Left ventricle myocardium superior (tissue), 1 donor: ENCODE results near the gene S100B. TPM values are rescaled to one million over a fixed set of nuclear protein-coding genes. Genes with fewer than 3 reads are reported as not detected.

Experiments used
- ATAC-seq: fragments of 200-7000 bp; cut with Tn5 transposase; one replicate; pipeline ENCODE4 v1.9.1; 2020; ENCODE audit warnings: mild to moderate bottlenecking, moderate library complexity
- DNase-seq: peaks from one replicate; pipeline ENCODE4 v3.0.0-alpha.2; 2020
- intact Hi-C: fragments of 100-400 bp; cut with micrococcal nuclease; formaldehyde crosslinking; loops from one replicate; pipeline ENCODE4 v1.11.0; 2022
- total RNA-seq: library from RNA; stranded (reverse); fragmentation: NEBNext Ultra II Directional; extraction: Animal tissue kit (Norgen Biotek cat#: 25700); gene quantifications from one replicate; pipeline ENCODE4 v1.2.1, GENCODE V29; 2021
- donor health status: DM: no; HTN: yes; CAD: no; lungs with severe emphysema.

S100B gene
- total RNA-seq, 1 donor from 2014 or later = 3.5 TPM

DNA sequence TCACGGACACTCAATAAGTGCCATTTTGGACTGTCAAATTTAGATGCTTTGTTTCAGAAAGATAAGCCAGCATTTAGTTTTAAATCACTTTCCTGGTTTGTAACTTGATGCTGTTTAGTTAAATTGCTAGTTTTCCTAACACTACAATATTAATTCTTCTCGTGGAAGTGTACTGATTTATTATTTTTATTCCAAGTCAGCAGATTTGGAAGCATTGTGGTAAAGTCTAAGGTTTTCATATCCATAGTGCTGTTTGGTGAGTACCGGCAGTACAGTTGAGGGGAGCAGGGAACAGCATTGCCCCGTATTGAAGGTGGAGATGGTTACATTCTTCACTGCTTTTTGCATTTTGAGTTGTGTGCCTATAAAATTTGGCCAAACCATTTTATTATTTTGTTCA, 36.3 kb downstream of the S100B start:
- DNase-seq = no peak
- intact Hi-C loops = no loop called here
- ATAC-seq = no peak

DNA sequence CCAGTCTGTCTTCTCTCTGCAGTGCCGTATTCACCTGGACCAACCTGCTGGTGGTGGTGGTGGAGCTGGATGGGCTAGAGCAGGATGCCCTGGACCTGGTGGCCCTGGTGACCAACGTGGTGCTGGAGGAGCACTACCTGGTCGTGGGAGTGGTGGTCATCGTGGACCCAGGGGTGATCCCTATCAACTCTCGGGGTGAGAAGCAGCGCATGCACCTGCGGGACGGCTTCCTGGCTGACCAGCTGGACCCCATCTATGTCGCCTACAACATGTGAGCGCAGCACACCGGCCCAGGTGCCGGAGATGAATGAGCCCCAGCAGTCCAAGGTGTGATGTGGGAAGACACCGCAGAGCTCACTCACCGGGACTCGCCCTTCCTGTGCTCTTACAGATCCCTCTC, 37.5 kb downstream of the S100B start:
- DNase-seq (no peak), ATAC-seq (no peak)
- intact Hi-C loops = no loop called here

DNA sequence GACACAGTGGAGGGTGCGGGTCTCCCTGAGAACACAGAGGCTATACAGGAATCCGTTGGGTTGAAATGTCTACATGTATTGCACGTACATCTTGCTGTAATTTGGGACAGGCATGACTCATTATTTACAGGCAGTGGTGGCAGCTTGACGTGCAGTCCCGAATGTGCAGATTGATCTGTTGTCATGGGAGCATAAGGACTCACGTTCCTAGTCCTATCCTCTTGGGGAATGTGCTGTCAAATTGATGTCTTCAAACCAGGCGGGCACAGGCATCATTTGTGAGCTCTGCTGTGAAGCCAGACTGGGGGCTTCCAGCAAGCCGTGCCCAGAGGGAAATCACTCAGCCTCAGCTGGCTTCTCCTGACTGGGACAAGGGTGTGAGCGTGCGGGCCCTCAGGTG, 40.5 kb downstream of the S100B start:
- ATAC-seq (no peak), DNase-seq (no peak)
- intact Hi-C loops = no loop called here

DNA sequence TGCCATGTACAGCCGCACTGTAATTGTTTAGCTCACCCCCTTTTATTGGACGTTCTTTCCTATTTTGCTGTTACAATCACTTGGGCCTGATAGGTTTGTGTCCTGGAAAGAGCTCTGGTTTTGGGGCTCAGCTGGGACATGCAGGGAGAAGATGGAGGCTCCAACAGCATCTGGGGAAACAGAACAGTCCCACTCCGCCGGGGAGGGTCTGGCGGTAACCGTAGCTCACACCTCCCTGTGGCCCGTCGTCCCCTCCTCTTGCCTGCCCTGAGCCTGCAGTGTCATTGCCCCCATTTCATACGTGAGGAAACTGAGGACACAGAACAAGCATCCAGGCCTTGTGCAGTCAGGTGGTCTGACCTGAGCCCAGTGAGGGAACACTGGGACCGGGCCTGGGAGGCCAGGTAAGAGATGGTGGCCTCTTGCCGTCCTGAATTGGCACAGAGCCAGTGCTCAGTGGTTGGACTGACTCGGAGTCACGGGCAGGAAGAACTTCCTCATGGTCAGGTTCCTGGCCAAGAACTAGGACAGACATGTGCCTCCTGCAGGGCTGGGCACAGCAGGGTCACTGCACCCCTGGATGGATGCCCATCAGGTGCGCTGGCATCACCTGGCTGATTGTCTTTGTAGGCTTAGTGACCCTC, 41.8 kb downstream of the S100B start:
- intact Hi-C loops = no loop called here
- DNase-seq = no peak
- peak; percentile 3 for ATAC-seq

DNA sequence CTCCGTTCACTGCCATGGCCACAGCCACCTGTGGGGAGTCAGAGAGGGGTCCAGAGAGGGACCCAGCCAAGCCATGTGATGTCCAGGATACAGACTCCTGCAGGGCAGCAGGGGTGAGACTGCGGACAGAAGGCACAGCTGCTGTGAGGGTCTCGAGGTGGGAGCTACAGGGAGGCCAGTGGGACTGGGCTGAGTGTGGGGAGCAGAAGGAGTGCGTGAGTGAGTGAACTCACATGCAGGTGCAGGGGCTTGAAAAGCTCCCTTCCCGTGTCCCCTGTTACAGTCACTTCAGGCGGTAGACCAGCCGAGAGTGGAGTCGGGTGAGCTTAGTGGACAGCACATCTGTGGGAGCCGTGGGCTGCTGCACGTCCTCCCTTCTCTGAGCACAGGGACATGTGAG, 42.4 kb downstream of the S100B start:
- intact Hi-C loops = no loop called here
- DNase-seq (no peak), ATAC-seq (no peak)

DNA sequence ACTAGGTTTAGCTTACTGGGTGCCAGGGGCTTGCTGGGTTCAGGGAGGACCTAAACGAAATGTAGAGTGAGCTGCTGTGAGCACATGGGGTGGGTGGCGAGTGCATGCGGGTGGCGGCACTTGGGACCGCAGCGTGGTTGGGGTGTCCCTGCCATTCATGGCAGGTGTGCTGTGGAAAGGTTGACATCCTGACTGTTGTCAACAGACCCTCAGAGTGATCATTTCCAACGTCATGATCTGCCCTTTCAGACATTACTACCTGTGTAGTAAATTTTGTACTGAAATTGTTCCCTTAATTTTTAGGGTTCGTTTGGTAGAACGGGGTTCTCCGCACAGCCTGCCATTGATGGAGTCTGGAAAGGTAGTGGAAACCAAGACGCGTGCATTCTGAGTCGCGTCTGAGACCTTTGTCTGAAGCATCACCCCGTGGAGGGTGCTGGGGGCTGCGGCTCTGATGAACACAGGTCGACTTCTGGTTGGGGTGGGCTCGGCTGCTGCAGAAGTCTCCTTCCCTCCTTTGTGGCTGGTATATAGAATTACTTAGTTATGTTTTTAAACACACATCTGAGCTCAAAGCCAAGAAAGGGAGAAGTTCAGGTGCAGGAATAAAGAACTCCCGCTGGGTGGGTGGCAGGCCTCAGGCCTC, 43.3 kb downstream of the S100B start:
- DNase-seq (no peak), ATAC-seq (no peak)
- intact Hi-C loops = no loop called here

DNA sequence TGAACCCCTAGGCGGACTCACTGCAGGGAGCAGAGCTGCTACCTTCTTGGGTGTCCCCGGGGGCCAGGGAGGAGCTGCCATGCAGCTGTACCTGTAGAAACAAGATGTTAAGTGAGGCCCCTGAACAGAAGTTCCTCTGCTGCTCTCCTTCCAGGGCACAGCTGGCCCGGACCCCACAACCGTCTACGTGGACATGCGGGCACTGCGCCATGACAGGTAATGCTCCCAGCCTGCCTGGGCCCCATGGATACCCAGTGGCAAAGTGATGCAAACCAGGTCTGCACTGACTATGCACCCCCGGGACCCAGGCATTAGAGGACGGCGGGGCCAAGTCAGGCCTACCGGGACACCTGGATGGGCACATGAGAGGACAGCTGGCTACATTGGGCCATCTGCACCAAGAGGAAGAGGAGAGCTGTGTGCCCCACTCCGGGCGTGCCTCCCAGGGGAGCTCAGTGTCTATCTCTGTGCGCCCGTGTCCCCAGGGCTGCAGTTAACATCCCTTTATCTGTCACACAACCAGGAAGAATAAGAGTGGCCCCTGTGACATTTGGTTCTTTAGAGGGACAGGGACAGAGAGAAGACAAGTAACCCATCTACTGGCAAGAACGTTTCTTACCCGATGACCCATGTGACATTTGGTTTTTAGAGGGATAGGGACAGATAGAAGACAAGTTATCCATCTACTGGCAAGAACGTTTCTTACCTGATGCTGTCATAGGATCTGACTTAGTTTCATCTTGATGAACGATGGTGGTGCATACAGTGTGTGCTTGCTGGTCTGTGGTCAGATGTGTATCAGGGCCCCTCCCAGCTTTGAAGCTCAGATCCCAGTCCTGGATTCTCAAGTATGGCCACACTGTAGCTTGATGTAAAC, 44.1 kb downstream of the S100B start:
- intact Hi-C loops = no loop called here
- DNase-seq (no peak), ATAC-seq (no peak)

DNA sequence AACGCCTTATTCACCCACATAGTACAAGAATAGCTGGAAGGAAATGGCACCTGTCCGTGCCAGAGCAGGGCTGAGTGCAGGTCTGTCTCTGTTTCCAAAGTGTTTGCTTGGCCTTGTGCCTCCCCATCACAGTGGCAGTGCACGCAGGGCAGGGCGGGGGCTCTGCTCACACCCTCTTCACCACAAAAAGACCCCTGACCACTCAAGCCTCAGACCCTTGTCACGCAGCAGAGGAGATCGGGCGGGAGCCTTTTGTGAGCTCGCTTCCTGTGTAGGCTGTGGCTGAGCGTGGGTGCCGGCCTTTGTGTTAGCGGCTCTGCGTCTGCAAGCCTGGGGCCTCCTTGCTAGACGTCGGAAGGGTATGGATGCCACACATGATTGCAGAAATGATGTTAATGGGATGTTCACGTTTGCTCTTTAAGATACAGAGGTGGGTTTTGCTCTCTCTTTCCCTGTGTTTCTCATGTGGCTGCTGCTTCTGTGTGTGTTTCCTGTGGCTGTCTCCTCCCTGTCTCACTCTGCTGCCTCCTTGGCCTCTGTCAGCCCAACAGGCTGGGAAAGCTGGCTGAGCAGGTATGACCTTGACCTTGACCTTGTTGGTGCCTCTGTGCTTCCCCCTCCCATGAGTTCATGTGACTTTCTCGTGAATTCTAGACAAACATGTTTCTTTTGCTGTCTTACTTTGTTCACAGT, 45.4 kb downstream of the S100B start:
- intact Hi-C loops = no loop called here
- DNase-seq (no peak), ATAC-seq (peak; percentile 4)

DNA sequence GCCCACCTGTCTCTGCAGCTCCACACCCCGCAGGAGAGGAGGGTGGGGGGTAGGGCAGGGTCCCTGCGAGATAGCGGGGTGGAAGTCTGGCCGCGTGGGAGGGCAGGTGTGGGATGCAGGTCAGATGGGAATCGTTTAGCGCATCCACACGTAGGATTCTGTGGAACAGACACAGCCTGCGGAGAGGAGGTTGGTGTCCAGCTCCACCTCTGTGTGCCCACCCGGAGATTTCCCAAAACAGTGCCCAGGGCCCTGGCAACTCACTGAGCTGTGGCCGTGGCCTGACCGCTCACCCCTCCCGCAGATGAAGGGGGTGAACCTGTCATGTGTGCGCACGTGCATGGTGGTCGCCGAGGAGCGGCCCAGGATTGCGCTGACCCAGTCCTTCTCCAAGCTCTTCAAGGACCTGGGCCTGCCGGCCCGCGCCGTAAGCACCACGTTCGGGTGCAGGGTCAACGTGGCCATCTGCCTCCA, 46.9 kb downstream of the S100B start:
- DNase-seq (no peak), ATAC-seq (no peak)
- intact Hi-C loops = no loop called here

DNA sequence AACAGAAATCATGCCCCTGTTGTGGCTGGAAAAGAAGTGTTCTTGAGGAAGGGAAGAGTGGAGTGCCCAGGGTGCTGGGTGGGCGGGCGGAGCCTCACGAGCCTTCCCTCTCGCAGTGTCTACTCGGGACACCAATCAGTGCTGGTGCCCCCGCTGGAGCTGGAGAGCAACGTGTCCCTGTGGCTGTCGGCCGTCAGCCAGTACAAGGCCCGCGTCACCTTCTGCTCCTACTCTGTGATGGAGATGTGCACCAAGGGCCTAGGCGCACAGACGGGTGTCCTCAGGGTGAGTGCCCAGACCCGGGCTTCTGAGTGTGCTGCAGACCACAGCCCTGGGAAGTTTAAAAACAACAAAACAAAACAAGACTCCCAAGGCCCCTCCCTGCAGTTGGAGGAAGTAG, 47.4 kb downstream of the S100B start:
- ATAC-seq (no peak), DNase-seq (no peak)
- intact Hi-C loops = no loop called here

DNA sequence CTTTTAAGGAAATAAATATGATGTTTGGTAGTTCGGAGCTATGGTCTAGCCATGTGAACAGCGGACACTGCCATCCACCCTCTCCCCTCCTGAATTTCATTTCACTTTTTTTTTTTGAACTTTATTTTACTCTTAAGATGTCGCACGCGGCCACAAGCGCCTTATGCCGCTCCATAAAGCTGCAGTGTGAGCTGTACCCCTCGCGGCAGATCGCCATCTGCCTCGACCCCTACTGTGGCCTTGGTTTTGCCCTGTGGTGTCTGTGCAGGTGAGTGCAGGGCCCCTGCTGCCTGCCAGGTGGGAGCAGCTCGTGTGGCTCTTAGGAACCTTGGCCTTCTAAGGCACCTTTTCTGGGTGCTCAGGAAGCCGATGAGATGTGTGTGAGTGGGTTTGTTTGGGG, 48.1 kb downstream of the S100B start:
- ATAC-seq = no peak
- intact Hi-C loops = no loop called here

DNA sequence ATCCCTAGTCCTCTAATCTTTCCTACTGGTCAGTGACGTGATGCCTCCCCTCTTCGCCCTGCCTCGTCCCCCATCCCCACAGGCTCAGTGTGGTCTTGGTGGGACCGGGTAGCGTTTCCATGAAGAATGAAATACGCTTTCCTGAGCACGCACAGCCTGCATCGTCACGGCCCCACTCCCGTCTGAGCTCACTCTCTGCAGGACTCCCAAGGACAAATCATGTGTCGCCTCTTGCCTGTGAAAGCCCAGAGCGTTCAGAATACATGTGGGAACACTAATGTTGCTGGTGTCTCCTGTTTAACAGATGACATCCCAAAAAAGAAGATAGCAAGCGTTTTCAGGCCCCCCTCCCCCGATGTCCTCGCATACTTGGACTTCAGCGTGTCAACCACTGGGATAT, 49.2 kb downstream of the S100B start:
- ATAC-seq (peak; percentile 85), DNase-seq (peak; percentile 59)
- intact Hi-C loops = no loop called here

More for the DNA sequence above, 48.1 kb downstream of the S100B start:
- DNase-seq = no peak

DNA sequence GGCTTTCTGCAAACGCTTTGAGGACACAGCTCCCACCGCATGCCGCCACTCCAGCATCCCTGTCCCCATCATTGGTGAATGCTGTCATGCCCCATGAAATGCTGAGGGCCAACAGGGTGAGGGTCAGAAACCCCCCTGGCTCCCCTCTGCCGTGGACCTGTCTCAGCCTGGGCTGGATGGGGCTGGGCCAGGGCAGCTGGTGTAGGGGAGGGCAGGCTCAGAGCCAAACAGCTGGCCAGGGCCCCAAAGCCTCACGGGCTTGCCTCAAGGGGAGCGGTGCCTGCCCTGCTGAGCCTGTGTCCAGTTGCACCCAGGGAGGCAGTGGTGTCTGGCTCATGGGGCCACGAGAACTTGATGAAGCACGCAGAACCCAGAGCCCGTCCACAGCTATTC, 49.7 kb downstream of the S100B start:
- intact Hi-C loops = no loop called here
- peak; percentile 58 for ATAC-seq
- peak; percentile 50 for DNase-seq

DNA sequence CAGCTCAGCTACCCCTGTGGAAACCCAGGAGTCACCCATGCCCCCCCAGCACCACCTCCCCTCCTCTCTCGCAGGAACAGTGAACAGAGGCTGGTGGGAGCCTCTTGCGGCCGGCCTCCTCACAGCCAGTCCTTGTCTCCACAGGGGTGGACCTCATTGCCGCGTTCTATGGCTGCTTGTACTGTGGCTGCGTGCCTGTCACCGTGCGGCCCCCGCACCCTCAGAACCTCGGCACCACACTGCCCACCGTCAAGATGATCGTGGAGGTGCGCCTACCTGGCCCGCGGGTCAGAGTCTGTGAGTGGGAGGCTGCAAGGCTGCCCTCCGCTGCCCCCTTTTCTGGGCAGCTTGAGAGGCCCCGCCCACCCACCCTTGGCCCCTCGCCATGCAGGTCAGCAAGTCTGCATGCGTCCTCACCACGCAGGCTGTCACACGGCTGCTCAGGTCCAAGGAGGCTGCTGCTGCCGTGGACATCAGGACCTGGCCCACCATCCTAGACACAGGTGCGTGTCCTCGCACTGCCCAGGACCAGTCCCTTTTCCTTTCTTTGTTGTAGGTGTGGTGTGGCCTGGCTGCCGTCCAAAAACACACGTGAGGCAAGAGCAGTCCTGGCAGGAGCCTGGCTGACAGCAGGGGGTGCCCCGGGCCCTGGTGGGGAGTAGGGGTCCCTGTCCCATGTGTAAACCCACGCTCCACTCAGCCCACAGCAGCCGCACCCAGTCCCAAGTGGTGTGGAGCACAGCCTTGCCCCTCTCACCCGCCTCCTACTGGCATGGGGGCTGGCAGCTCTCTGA, 50.3 kb downstream of the S100B start:
- peak; percentile 4 for ATAC-seq
- intact Hi-C loops = no loop called here
- DNase-seq = no peak

DNA sequence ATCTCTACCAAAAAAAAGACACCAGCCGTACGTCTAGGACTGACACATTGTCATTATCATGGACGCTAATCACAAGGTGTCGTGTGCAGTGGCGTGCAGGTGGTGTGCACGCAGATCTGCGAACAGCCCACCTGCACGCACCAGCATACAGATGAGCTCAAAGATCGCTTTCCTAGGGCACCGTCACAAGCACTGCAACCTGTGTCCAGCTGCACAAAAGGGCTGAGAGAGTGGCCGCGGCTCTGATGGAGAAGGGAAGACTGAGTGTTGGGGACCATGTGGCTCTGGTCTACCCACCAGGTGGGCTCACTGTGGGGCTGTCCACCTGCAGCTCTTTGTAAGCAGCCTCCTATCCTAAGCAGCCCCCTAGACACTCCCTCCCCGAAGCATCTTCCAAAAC, 50.9 kb downstream of the S100B start:
- intact Hi-C loops = no loop called here
- DNase-seq (no peak), ATAC-seq (no peak)

DNA sequence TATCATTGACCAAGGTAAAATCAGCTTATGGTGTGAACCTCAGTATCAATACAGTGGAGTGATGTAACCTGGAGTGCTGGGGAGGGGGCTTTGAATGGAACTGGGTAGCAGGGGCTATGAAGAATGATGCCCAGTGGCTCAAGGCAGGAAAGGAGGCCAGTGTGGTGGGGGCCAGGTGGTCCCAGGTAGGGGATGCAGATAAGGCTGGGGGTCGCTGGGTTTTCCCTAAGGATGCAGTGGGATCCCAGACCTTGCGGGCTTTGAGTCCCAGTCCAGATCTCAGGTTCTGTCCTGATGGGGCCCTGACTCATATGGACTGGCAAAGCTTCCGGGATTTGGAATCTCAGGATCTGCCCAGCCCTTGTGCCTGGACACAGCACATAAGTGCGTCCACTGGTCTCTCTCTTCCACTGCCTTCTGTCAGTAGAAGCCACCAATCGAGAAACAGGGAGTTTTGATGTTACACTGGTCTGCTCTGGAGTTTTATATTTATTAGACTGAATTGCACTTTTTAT, 52.0 kb downstream of the S100B start:
- intact Hi-C loops = no loop called here
- ATAC-seq = no peak
- DNase-seq = no peak

DNA sequence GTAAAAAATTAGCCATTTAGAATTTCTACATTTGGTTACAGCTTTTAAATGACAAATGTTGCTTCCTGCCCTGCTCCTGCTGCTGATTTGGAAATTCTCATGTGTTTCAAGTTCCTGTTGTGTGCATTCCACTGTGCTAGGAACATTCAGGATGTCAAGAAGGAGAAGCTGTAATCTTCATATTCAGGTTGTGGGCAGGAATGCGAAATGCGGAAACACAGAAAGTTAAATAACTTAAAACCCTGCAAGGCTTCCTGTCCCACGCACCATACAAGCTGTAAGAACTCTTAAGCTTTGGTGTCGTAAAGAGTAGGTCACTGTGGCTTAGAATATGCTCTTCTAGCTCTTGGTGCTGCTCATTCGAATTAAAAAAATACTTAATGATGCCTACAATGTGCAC, 52.6 kb downstream of the S100B start:
- intact Hi-C loops = no loop called here
- ATAC-seq = no peak
- DNase-seq = no peak

DNA sequence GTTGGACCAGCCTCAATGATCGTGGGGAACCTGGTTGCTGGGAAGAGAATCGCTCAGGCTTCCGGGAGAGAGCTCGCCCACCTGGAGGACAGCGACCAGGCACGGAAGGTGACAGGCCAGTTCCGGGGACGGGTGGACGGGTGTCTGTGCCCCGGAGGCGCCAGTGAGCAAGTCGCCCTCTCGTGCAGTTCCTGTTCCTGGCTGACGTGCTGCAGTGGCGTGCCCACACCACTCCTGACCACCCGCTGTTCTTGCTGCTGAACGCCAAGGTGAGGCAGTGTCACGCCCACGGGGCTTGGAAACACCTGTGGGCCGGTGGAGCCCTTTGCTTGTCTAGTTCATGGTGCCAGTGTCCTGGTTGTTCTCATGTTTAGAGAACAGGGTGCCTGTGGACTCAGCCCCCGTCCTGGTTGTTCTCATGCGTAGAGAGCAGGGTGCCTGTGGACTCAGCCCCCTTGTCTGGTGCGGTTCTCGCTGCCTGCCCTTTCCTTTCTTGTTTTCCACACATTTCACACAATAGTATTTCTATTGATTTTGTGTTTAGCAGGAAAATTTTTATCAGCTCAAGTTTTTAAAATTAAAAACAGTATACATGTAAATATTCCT, 53.1 kb downstream of the S100B start:
- intact Hi-C loops = no loop called here
- ATAC-seq = no peak
- DNase-seq = peak; percentile 49
